Breast epithelium (tissue), 3 donors: ENCODE results near the gene GRHL1.

Experiments
- POLR2A ChIP-seq: fragments of 450-650 bp; IDR thresholded peaks from one replicate; pipeline ENCODE4 v1.6.1; 2016; ENCODE audit warnings: antibody characterized with exemption, mild to moderate bottlenecking, moderate library complexity
- TF ChIP-seq, protein P1 (sequence below), 3 donors: fragments of 450-650 bp; IDR thresholded peaks; one replicate each; pipeline ENCODE4 v1.5.1; 2016 to 2017; ENCODE audit warnings: antibody characterized with exemption in 3 of 3, mild to moderate bottlenecking in 3 of 3, moderate library complexity in 3 of 3

DNA sequence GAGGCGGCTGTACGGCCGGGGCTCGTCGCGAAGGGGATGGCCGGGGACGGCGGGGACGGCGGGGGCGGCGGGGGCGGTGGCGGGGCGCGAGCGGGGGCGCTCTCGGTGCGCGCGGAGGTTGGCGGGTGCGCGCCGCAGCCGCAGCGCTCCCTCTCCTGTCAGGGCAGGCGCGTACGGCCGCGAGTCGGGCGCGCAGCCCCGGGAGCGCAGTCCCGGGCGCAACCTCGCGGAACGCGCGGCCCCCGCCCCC is 296 bp upstream of the GRHL1 start:
- no peak for TF ChIP-seq POLR2A
- TF ChIP-seq, protein P1, sequence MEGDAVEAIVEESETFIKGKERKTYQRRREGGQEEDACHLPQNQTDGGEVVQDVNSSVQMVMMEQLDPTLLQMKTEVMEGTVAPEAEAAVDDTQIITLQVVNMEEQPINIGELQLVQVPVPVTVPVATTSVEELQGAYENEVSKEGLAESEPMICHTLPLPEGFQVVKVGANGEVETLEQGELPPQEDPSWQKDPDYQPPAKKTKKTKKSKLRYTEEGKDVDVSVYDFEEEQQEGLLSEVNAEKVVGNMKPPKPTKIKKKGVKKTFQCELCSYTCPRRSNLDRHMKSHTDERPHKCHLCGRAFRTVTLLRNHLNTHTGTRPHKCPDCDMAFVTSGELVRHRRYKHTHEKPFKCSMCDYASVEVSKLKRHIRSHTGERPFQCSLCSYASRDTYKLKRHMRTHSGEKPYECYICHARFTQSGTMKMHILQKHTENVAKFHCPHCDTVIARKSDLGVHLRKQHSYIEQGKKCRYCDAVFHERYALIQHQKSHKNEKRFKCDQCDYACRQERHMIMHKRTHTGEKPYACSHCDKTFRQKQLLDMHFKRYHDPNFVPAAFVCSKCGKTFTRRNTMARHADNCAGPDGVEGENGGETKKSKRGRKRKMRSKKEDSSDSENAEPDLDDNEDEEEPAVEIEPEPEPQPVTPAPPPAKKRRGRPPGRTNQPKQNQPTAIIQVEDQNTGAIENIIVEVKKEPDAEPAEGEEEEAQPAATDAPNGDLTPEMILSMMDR (IDR thresholded peaks at IDR 0.05), result no peak
